Measurements from ENCODE around the gene NDUFAF7.
"Not testable (repeated sequence)": the region's sequence is repeated elsewhere in the genome, so short reads cannot be mapped to it uniquely, and the experiment has no call there.

NDUFAF7 gene

DNA sequence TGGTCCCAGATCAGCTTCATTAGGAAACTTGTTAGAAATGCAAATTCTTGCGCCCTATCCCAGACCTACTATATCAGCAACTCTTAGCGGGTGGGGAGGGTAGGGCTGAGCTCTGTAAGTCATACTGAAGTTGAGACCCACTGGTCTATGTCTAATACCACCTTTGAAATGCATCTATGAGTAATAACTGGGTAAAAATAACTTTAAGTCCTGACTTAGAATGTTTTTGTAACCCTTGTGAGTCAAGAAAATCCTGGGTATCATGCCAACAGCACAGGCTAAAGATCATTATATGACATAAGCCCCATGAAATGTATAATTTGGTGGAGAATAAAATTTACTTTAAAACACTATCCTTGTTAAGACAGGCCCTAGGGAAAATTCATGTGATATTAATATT, 51.7 kb downstream of the NDUFAF7 start:
- no peak for DNase-seq

DNA sequence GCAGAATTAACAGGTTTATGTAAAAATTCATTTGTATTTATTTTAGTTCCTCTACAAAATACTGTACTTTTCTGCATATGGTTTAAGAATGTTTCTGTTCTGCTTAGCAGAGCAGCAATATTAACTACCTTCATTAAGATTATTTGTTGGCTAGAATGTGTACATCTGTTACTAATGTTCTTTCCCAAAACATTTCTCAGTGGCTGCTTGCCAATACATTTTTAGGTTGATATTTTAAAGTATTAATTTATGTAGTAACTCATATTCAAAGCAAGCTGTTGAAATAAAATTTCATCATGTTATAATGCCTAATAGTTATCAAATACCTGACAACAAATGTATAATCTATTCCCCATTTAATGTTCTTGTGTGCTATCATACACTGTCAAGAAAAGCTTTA, 52.9 kb downstream of the NDUFAF7 start:
- no peak for DNase-seq

DNA sequence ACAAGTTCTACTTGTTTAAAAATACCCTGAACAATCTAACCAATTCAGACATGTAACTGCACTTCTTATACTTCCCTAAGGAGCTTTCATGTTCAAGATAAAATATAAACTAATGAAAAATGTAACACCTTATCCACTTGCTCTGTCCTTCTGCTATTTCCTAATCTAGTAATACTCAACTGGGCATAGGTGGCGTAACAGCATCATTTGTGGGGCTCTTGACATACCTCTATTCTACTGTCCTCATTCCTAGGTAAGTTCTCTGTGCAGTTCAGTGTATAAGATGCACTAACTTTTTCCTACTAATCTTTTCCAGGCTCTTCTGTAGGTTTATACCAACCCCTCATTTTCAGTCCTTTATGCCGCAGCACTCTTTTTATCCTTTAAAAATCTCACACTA, 56.5 kb downstream of the NDUFAF7 start:
- no peak for DNase-seq

DNA sequence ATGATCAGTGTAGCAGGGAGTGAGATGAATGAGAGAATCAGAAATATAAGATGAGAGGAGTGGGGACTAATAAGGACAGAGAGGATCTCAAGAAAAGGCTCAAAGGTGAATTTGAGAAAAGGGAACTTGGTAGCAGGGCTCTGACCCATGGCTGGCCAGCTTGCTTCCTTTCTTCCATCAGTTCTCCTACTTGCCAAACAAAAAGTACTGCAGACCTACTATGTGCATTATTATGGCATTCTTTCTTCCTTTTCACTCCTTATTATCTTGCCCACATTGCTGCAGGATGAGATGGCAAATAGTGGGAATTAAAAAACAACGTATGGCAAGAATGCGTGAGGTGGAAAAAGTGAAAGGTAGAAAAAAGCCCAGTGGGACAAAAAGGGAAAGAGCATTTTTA, 60.2 kb downstream of the NDUFAF7 start:
- no peak for DNase-seq

DNA sequence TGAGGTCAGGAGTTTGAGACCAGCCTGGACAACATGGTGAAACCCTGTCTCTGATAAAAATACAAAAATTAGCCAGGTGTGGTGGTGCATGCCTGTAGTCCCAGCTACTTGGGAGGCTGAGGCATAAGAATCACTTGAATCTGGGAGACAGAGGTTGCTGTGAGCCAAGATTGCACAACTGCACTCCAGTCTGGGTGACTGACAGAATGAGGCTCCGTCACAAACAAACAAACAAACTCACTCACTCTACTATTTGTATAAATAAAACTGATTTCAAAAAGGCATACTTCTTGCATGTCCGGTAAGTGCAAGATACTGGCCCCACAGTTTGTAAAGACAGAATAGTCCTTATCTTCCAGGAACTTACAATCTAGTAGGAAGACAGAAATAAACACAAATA, 63.4 kb downstream of the NDUFAF7 start:
- not testable (repeated sequence) for DNase-seq

DNA sequence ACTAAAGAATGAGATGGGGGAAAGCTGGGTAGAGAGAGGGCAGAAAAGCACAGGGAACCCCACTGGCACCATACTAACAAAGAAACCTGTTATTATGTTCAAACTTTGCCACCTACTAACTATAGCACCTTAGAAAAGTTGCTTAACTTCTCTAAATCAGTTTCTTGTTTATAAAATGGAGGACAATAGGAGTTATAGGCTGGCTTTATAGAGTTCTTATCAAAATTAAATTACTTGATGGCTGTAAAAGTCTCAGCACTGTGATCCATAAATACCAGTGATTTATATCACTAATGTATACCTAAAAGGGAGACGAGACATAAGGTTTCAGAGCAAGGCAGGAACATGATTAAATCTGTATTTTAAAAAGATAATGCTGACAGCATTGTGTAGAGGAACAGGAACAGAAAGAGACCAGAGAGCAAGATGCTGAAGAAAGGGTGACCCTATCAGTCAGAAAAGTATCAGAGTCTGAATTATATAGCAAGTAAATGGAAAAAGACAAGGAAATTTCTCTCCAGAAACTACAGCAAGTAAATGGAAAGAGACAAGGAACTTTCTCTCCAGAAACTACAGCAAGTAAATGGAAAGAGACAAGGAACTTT, 64.1 kb downstream of the NDUFAF7 start:
- DNase-seq = no peak

DNA sequence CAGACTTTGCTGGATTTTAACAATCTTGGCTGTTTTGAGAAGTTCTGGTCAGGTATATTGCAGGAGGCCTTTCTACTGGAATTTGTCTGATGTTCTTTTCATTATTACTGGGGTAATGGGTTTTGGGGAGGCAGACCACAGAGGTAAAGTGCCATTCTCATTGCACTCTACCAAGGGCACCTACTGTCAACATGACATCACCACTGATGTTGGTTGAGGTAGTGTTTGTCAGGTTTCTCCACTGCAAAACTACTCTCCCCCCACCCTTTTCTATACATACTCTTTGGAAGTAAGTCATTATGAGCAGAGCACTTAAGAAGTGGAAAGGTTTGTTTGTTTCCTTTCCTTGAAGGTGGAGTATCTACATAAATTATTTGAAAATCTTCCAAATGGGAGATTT, 66.2 kb downstream of the NDUFAF7 start:
- DNase-seq = no peak
